Small intestine (tissue), 7 donors: ENCODE data around the gene GSN. TPM values are rescaled to one million over a fixed set of nuclear protein-coding genes. Genes with fewer than 3 reads are reported as not detected.

ENCODE experiments used
- DNase-seq, 2 donors: peaks; one replicate each; pipeline versions ENCODE4 v3.0.0 to v3.0.0-alpha.2; 2013
- FAIRE-seq: peaks from 2 replicates; lab custom pipeline; 2012; peaks lifted over from hg19 to GRCh38; lab: Jason Lieb, UNC
- H3K27ac ChIP-seq, 3 donors: one replicate each; pipeline ENCODE4 v1.5.1; 2013; ENCODE audit warnings: low read length in 2 of 3, mild to moderate bottlenecking in 2 of 3, control low read depth in 1 of 3, inconsistent platforms in 1 of 3, low read depth in 1 of 3, moderate library complexity in 1 of 3
- H3K27me3 ChIP-seq, 3 donors: one replicate each; pipeline ENCODE4 v1.6.1; 2013; ENCODE audit warnings: low read length in 3 of 3, inconsistent platforms in 1 of 3; ENCODE audit not compliant: control insufficient read depth in 3 of 3, insufficient read depth in 3 of 3
- H3K36me3 ChIP-seq, 3 donors: one replicate each; pipeline ENCODE4 v1.6.1; 2013; ENCODE audit warnings: low read length in 3 of 3, inconsistent platforms in 1 of 3, low read depth in 1 of 3, mild to moderate bottlenecking in 1 of 3, moderate library complexity in 1 of 3; ENCODE audit not compliant: control insufficient read depth in 3 of 3, insufficient read depth in 2 of 3
- H3K4me1 ChIP-seq, 3 donors: one replicate each; pipeline ENCODE4 v1.6.1; 2013; ENCODE audit warnings: low read length in 2 of 3, inconsistent platforms in 1 of 3, low read depth in 1 of 3, mild to moderate bottlenecking in 1 of 3, moderate library complexity in 1 of 3; ENCODE audit not compliant: control insufficient read depth in 3 of 3, insufficient read depth in 2 of 3
- H3K4me3 ChIP-seq, 3 donors: one replicate each; pipeline ENCODE4 v1.5.1; 2013; ENCODE audit warnings: low read length in 3 of 3, control low read depth in 1 of 3, inconsistent platforms in 1 of 3, low read depth in 1 of 3, mild to moderate bottlenecking in 1 of 3, moderate library complexity in 1 of 3
- H3K9me3 ChIP-seq, 2 donors: one replicate each; pipeline ENCODE4 v1.6.1; 2013; ENCODE audit warnings: low read depth in 1 of 2, low read length in 1 of 2; ENCODE audit not compliant: control insufficient read depth in 2 of 2, insufficient read depth in 1 of 2
- WGBS, 3 donors: extraction: QIAGEN DNeasy Blood & Tissue Kit; methylation state at CpG; one replicate each; pipeline ENCODE4 v1.1.7; 2013; 5-methylcytosine and 5-hydroxymethylcytosine counted together
- polyA plus RNA-seq, 4 donors: library from polyadenylated mRNA; stranded (reverse) in 3 of 4; unstranded in 1 of 4; fragments of 200-250 nt in 3 of 4; fragments of 120-200 nt in 1 of 4; gene quantifications; one replicate each; pipeline versions ENCODE4 v1.2.1 to v1.2.3, GENCODE V29; 2013
- donor health status: healthy with polysubstance abuse.
- donor health status: control.
- donor health status: control.
- donor health status: Bipolar disorder and iron deficiency.
- donor health status: healthy.

The GSN gene
- polyA plus RNA-seq, 4 donors: 154 to 380 (median 201) TPM

DNA sequence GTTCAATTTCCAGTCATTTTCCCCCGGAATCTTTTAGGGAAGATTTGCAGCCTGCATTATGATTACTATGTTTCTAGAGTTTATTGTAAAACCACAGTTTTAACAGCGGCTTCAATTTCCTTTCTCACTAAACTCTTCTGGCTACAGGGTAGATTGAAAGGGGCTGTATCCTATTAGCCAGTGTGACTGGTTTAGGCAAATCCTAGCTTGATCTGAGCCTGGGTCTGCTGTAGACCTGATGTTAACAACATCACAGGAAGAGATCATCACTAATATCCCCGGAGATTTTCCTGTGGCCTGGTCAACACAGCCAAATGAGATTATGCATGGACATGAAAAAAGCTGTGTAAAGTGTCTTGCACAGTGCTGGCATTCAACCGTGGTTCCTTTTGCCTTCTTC, 68.7 kb downstream of the GSN start:
- no peak for DNase-seq
- H3K36me3 ChIP-seq: peaks cover 3 to 31% (median 4%) of the 10 kb centered on the region in 3 donors
- no peaks in the 10 kb centered on the region for H3K4me1 ChIP-seq
- H3K4me3 ChIP-seq: no peak overlapping the region
- no peaks in the 10 kb centered on the region for H3K9me3 ChIP-seq
- H3K27me3 ChIP-seq: no peaks in the 10 kb centered on the region
- 87 to 92% (median 91%) methylated on average over 4 of the region's 4 CpGs for WGBS, 3 donors
- no peak for FAIRE-seq
- no peak overlapping the region for H3K27ac ChIP-seq

DNA sequence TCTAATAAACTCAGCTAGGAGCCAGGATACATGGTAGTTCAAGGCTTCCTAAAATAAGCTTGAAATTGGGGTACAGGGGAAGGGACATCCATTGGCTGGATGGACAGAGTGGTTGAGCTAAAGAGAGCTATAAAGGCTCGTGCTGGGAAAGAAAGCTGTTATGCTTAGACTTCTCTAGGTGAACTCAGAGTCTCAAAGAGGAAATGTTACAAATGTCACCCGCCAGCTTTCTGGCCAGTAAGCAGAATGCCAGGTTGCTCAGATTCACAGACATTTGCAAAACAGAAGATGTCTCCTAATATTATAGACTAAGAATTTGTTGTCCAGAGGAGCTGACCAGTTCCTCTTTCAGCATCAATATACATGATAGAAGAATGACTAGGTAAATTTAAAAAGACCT, 71.5 kb downstream of the GSN start:
- 85 to 90% (median 87%) methylated on average over 2 of the region's 2 CpGs for WGBS, 3 donors
- Histone ChIP-seq H3K9me3 (no peaks in the 10 kb centered on the region), H3K4me3 (no peak overlapping the region), H3K36me3 (peaks cover 3 to 11% (median 7%) of the 10 kb centered on the region in 3 donors), H3K4me1 (no peaks in the 10 kb centered on the region), H3K27me3 (no peaks in the 10 kb centered on the region), H3K27ac (no peak overlapping the region)
- FAIRE-seq (no peak), DNase-seq (no peak)

DNA sequence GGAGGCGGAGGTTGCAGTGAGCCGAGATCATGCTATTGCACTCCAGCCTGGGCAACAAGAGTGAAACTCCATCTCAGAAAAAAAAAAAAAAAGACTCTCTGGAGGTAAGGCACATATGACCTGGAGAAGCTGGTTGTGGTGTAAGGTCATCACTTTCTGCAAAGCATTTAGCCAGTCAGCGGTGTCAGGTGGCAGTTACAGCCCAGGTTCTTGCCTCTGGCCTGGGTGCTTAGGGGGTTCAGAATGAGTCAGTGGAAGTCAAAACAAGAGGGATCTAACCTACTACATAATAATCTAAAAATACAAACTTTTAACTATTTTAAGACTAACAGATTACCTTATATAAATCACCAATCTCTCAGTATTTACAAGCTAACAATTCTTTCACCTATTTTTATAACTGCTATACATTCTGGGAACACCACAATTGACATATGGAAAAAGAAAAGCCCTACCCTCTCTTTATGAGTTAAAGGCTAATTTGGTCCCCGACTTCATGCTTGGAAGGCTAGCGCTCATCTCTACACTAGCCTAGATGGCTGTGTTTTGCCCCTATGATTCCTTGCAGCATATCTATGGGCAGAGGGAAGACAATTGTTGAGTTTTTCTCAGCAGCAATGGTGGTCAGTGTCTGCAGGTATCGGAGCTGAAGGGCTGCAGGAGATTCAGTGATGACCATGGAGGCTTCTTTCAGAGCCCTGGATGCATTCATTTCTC, 72.9 kb downstream of the GSN start:
- DNase-seq: no peak
- Histone ChIP-seq H3K36me3 (peaks cover 6 to 11% (median 8%) of the 10 kb centered on the region in 3 donors), H3K4me1 (no peaks in the 10 kb centered on the region), H3K27ac (no peak overlapping the region), H3K27me3 (no peaks in the 10 kb centered on the region), H3K4me3 (no peak overlapping the region), H3K9me3 (no peaks in the 10 kb centered on the region)
- WGBS, 3 donors: 87 to 90% (median 90%) methylated on average over 6 of the region's 6 CpGs
- no peak for FAIRE-seq

DNA sequence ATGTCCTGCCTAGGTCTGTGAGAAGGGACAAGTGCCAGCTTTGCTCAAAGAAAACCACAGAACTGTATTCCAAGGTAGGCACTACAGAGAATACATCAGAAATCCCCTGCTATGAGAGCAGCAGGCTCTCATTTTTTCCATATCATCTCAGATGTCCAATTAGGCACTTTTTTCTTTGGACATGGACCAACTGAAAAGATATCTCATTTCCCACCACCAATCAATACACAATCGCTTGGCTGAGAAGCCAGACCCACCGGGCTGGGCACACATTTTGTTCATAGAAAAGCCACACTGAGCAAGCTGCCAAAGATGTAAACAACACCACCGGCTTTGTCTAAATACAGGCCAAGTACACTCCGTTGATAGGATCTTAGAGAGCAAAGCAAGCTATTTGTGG, 76.2 kb downstream of the GSN start:
- no peaks in the 10 kb centered on the region for H3K9me3 ChIP-seq
- no peak overlapping the region for H3K4me3 ChIP-seq
- H3K36me3 ChIP-seq: peaks cover 5 to 17% (median 6%) of the 10 kb centered on the region in 3 donors
- no peaks in the 10 kb centered on the region for H3K4me1 ChIP-seq
- DNase-seq: no peak
- no peaks in the 10 kb centered on the region for H3K27me3 ChIP-seq
- FAIRE-seq: no peak
- 55 to 74% (median 63%) methylated on average over 4 of the region's 4 CpGs for WGBS, 3 donors
- no peak overlapping the region for H3K27ac ChIP-seq

DNA sequence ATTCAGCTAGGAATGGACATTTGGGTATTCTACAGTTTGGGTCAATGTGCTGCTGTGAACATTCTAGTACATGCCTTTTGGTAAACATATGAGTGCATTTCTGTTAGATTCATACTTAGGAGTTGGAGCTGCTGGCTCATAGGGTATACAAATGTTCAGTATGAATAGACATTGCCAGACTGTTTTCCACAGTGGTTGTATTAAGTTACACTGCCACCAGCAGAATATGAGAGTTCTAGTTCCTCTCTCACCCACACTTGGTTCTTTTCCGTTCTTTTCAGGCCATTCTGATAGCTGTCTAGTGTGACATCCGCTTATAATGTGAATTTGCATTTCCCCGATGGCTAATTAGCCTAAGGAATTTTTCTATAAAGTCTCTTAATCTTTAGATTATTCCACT, 77.1 kb downstream of the GSN start:
- FAIRE-seq: no peak
- H3K4me1 ChIP-seq: no peaks in the 10 kb centered on the region
- WGBS, 3 donors: 90 to 99% (median 93%) methylated on average over 3 of the region's 3 CpGs

DNA sequence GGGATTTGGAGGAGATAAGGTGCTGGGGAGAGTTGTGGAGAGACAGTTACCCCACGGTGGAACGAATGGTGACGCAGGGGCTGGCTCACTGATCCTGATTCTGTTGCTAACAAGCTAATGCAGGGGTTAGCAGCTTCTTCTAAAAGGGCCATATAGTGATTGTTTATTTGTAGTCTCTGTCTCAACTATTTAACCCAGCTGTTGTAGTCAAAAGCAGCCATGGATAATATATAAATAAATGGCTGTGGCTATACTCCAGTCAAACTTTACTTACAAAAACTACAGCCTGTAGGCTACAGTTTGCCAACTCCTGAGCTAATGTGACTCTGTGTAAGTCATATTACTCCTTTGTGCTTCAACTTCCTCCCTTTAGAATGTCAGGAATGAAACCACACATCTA, 80.3 kb downstream of the GSN start:
- no peak overlapping the region for H3K27ac ChIP-seq
- H3K4me3 ChIP-seq: no peak overlapping the region
- 72 to 95% (median 83%) methylated on average over 3 of the region's 3 CpGs for WGBS, 3 donors
- no peak for FAIRE-seq
- DNase-seq: no peak
- H3K9me3 ChIP-seq: no peaks in the 10 kb centered on the region
- peaks cover 0 to 7% (median 3%) of the 10 kb centered on the region in 3 donors for H3K4me1 ChIP-seq
- H3K27me3 ChIP-seq: no peaks in the 10 kb centered on the region
- H3K36me3 ChIP-seq: peaks cover 6 to 16% (median 9%) of the 10 kb centered on the region in 3 donors

More for the DNA sequence above, 77.1 kb downstream of the GSN start:
- no peaks in the 10 kb centered on the region for H3K9me3 ChIP-seq
- no peak overlapping the region for H3K27ac ChIP-seq
- no peak for DNase-seq
- H3K36me3 ChIP-seq: peaks cover 5 to 18% (median 6%) of the 10 kb centered on the region in 3 donors
- no peaks in the 10 kb centered on the region for H3K27me3 ChIP-seq
- H3K4me3 ChIP-seq: no peak overlapping the region

DNA sequence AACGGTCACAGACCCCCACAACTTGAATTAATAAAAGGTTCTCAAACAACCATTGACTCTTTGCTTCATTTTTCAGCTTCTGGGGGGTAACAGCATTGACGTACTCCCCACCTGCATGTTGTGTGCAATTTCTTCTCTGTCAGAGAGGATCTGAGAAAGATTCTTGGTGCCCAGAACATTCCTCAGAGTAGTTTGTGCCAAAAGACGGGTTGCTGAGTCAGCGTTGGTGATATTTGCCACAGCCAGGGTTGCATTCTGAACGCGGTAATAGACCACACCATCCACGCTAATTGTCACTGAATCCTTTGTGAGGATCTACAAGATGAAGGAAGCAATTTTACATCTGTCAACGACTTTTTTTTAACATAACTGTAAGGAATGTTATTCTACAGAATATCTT, 81.0 kb downstream of the GSN start:
- Histone ChIP-seq H3K27me3 (no peaks in the 10 kb centered on the region), H3K4me3 (no peak overlapping the region), H3K9me3 (no peaks in the 10 kb centered on the region), H3K27ac (no peak overlapping the region), H3K4me1 (peaks cover under 1 to 13% (median 3%) of the 10 kb centered on the region in 3 donors), H3K36me3 (peaks cover 4 to 18% (median 9%) of the 10 kb centered on the region in 3 donors)
- 74 to 80% (median 78%) methylated on average over 8 of the region's 8 CpGs for WGBS, 3 donors
- no peak for DNase-seq
- FAIRE-seq: no peak

DNA sequence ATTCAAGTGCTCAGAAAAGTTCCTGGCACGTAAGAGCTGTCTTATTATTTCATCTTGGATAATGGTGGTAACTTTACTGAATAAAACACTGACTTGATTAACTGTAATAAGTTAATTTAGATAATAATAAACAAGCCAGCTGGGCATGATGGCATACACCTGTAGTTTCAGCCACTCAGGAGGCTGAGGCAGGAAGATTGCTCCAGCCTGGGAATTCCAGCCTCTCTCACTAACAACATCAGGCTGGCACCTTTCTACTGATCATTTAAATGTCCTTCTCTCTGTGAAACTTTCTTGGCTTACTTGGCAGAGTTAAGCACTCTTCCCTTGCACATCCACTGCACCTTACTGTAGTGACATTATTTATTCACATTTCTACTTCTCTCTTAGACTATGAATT, 82.1 kb downstream of the GSN start:
- 70 to 93% (median 75%) methylated on average over 1 of the region's 1 CpG for WGBS, 3 donors
- peaks cover 4 to 21% (median 9%) of the 10 kb centered on the region in 3 donors for H3K36me3 ChIP-seq
- no peak overlapping the region for H3K4me3 ChIP-seq

More for the DNA sequence above, 82.1 kb downstream of the GSN start:
- FAIRE-seq (no peak), DNase-seq (no peak)
- peaks cover 3 to 15% (median 3%) of the 10 kb centered on the region in 3 donors for H3K4me1 ChIP-seq
- H3K27me3 ChIP-seq: no peaks in the 10 kb centered on the region
- no peaks in the 10 kb centered on the region for H3K9me3 ChIP-seq
- peak overlapping the region in 1 of 3 donors; percentile 17 for H3K27ac ChIP-seq
